Measurements from ENCODE around the gene GPR33. TPM values are rescaled to one million over a fixed set of nuclear protein-coding genes. Genes with fewer than 3 reads are reported as not detected.

GPR33 gene
- total RNA-seq: not detected in 2 replicates

DNA sequence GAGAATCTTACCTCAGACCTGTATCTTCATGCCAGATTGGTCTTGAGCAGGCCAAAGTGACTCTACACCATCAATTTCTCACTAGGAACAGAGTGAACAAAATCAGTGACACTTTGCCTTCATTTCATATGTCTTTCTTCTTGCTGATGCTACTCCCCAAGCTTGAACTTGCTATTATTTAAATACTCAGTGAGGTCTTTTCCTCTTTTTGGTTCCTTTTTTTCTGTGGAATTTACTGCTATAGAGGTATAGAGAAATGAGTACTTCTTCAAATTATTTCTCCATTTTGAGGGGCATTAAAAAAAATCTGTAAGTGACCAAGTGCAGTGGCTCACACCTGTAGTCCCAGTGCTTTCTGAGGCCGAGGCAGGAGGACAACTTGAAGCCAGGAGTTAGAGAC, at the start of gene GPR33:
Gene GPR33, minus strand, starts transcription at position 154 of the 400 bp plus-strand sequence. CDS start 4,074 bp downstream, outside the sequence.

GRCh38 chr14:31456841-31457664, 30.8 kb downstream of the GPR33 start, which contains the start of gene DTD2:
TSS of gene DTD2 (minus strand) at chr14:31457506. CDS start at chr14:31457393, 113 bp downstream.

Other genes with a start within 250 kb of the GPR33 start
- 48.7 and 58.1 TPM in 2 replicates for gene HEATR5A, start 67.5 kb downstream of the GPR33 start, total RNA-seq
- gene DTD2, start 30.5 kb downstream of the GPR33 start, total RNA-seq: 47.4 and 48.6 TPM in 2 replicates
- 11.9 and 13.0 TPM in 2 replicates for gene NUBPL, start 73.4 kb upstream of the GPR33 start, total RNA-seq

Data from hair follicle dermal papilla cell (primary cell).